GM12875 (cell line): Measurements from ENCODE around the gene NR5A1.

Source experiments
- H3K4me3 ChIP-seq: one replicate; pipeline ENCODE4 v1.5.1; 2011; ENCODE audit warnings: low read depth, low read length, control low read depth
- CTCF ChIP-seq: IDR thresholded peaks from 2 replicates; pipeline ENCODE4 v1.5.1; 2011; ENCODE audit warnings: low read depth, mild to moderate bottlenecking, control low read depth, inconsistent platforms, low read length, moderate library complexity, borderline replicate concordance; ENCODE audit not compliant: insufficient read depth

Gene NR5A1

DNA sequence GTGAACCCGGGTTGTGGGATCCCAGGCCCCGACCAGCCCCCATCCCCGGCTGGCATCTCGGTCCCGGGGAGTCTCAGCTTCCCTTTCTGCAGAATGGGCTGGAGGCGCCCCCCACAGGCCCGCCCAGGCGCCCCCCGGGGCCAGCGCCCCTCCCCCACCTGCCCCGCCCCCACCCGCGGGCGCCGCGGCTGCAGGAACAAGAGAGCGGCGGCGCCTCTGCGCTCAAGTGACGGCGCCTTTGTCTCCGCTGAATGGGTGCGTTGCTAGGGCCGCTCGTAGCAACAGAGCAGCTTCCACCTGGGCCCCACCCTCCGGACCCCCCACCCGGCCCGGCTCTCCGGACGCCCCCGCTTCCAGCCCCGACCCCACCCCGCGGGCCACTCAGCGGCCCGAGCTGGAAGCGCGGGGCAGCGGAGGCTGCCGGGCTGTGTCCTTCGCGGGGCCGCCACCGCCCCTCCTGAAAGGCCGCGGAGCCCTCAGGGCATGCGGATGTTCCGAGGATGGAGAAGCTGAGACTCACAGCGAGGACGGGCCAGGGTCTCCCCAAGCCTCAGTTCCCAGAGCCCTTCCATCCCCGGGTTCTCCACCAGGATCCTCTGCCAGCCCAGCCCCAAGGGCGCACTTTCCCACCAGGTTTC is 29.4 kb downstream of the NR5A1 start:
- no peak overlapping the region for H3K4me3 ChIP-seq
- TF ChIP-seq CTCF: no peak

DNA sequence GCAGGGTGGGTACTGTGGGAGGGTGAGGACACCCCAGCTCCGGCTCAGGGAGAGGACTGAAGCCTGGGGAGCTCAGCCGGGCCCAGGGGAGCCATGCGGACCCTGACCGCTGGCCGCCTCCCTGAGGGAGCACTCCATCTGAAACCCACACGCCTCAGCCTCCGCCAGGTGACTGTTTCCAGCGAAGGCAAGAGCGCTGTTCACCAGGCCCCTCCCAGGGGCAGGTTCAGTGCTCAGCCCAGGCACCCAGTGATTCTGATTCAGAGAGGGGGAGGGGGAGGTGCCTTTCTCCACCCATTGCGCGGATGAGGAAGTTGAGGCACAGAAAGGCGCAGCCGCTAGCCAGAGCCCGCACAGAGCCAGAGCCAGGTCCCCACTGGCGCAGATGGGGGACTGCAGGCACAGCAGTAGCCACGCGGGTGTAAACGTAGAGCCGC is 30.0 kb downstream of the NR5A1 start:
- no peak overlapping the region for H3K4me3 ChIP-seq
- TF ChIP-seq CTCF: no peak

DNA sequence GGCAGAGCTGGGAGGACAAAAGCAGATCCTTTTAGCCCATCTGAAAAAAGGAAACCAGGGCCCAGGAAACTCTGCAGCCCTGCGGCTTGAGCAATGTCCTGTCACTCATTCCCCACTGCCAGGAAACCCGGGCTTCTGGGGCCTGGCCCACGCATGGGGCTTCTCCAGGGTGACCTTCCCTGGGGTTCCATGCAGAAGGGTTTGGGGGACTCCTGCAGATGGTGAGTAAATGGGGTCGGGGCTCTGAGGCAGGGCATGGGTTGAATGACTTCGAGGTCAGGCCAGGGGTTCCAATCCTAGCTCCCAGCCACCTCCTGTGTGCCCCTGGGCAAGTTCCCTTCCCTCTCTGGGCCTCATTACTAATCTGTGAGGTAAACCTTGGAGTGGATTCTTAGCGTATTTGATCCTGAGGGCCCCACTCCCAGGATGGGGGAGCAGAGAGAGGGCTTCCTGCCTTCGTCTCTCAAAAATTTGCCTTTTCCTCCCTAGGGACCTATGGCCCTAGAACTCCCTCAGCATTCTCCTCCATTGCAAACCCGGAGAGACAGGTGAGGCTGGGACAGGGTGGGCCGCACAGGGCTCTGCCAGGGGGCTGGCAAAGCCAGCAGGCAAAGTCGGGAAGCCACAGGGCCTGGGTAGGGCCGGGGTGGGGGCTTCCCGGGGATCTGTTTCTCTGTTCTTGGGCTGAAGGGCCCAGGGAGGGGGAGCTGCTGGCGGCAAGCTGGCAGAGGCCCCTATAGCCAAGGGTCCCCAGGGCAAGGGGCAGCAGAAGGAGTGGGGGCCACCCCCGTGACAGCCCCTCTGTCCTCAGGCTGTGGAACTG is 31.1 kb downstream of the NR5A1 start:
- no peak for TF ChIP-seq CTCF
- no peak overlapping the region for H3K4me3 ChIP-seq

DNA sequence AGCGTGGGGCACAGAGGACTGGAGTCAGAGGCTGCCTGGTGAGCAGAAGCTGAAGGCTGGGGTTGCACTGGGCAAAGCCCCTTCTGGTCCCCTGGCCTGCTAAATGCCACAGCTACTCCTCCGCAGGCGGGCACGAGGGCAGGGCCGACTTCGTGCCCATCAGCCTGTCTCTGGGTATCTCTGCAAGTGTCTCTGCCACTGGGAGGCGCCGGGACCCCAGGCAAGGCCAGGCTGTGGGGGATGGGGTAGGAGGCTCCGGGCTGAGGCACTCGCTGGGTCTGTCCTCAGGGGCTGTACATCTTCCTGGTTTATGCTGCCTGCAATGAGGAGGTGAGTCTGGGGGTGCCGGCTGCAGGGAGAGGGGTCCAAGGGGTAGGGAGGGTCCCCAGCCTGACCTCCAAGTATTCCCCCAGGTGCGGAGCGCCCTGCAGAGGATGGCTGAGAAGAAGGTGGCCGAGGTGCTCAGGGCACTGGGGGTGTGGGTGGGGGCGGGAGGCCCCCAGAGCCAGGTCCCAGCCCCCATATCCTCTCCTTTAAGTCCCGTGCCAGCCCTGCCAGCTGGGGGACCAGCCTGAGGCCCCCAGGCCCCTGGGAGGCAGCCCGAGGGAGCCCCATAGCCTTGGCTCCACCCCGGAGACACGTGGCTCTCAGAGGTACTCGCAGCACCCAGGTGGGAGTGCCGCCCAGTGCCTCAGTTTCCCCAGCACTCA is 31.9 kb downstream of the NR5A1 start:
- TF ChIP-seq CTCF: 0 out of 2 replicates have a peak, but pooled peaks have one; percentile 7
- no peak overlapping the region for H3K4me3 ChIP-seq

GRCh38 chr9:124474151-124474550 is 33.0 kb downstream of the NR5A1 start:
- H3K4me3 ChIP-seq: no peak overlapping the region
- no peak for TF ChIP-seq CTCF

DNA sequence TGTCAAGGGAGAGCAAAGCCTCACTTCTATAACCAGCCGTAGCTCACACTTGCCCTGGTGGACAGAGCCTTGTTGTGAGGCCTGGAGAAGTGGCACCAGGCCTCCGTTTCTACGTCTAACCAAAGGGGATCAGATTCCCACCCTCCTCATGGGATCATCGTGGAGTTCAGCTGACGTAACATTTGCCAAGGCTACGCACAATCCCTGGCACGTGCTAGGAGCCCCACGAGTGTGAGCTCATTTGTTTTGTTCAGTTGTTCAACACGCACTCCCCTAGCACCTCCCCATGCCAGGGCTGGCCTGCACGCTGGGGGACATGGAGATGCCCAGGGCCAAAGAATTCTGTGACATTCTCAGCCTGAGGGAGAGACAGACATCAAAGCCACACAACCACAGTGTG is 33.9 kb downstream of the NR5A1 start:
- TF ChIP-seq CTCF: no peak
- no peak overlapping the region for H3K4me3 ChIP-seq
